Lung (tissue), 12 donors: ENCODE data around the gene ADAMTS7. TPM values are rescaled to one million over a fixed set of nuclear protein-coding genes. Genes with fewer than 3 reads are reported as not detected.
"Not testable (repeated sequence)": the region's sequence is repeated elsewhere in the genome, so short reads cannot be mapped to it uniquely, and the experiment has no call there.

Experiments
- ATAC-seq: fragments of 200-7000 bp; cut with Tn5 transposase; one replicate; pipeline ENCODE4 v1.9.1; 2020; ENCODE audit warnings: moderate number of reproducible peaks; ENCODE audit not compliant: insufficient read depth, low FRiP score
- DNase-seq, 3 donors: peaks; one replicate each; pipeline ENCODE4 v3.0.0-alpha.2; 2013 to 2017
- H3K27ac ChIP-seq, 2 donors: one replicate each; pipeline ENCODE4 v1.5.1; 2013; ENCODE audit warnings: mild to moderate bottlenecking in 2 of 2, moderate library complexity in 2 of 2, control low read depth in 1 of 2, inconsistent platforms in 1 of 2, low read depth in 1 of 2, low read length in 1 of 2
- H3K27me3 ChIP-seq, 3 donors: one replicate each; pipeline ENCODE4 v1.5.1; 2013; ENCODE audit warnings: low read length in 2 of 3; ENCODE audit not compliant: control insufficient read depth in 3 of 3, insufficient read depth in 3 of 3
- H3K36me3 ChIP-seq, 4 donors: one replicate each; pipeline ENCODE4 v1.5.1; 2013; ENCODE audit warnings: low read length in 4 of 4, mild to moderate bottlenecking in 1 of 4, moderate library complexity in 1 of 4; ENCODE audit not compliant: control insufficient read depth in 4 of 4, insufficient read depth in 4 of 4
- H3K4me1 ChIP-seq, 5 donors: one replicate each; pipeline ENCODE4 v1.5.1; 2013; ENCODE audit warnings: low read length in 5 of 5, mild to moderate bottlenecking in 2 of 5, moderate library complexity in 1 of 5; ENCODE audit not compliant: control insufficient read depth in 5 of 5, insufficient read depth in 5 of 5
- H3K4me3 ChIP-seq: one replicate; pipeline ENCODE4 v1.5.1; 2013; ENCODE audit warnings: mild to moderate bottlenecking, control low read depth, moderate library complexity
- H3K9ac ChIP-seq, 2 donors: one replicate each; pipeline ENCODE4 v1.5.1; 2013; ENCODE audit warnings: low read length in 2 of 2, control low read depth in 1 of 2; ENCODE audit not compliant: insufficient read depth in 1 of 2
- H3K9me3 ChIP-seq, 4 donors: one replicate each; pipeline ENCODE4 v1.5.1; 2013; ENCODE audit warnings: low read length in 3 of 4, mild to moderate bottlenecking in 1 of 4, moderate library complexity in 1 of 4; ENCODE audit not compliant: control insufficient read depth in 4 of 4, insufficient read depth in 3 of 4
- CTCF ChIP-seq: IDR thresholded peaks from 2 replicates; pipeline ENCODE4 v1.5.1; 2012; ENCODE audit warnings: mild to moderate bottlenecking; ENCODE audit errors: control extremely low read depth, extremely low read depth
- WGBS, 2 donors: extraction: QIAGEN DNeasy Blood & Tissue Kit; methylation state at CpG; one replicate each; pipeline ENCODE4 v1.1.7; 2013; 5-methylcytosine and 5-hydroxymethylcytosine counted together
- polyA plus RNA-seq, 2 donors: library from polyadenylated mRNA; stranded (reverse); fragments of 200-250 nt; gene quantifications; one replicate each; pipeline ENCODE4 v1.2.1, GENCODE V29; 2013
- total RNA-seq, 2 donors: library from RNA; depleted of rRNA in 1 of 2; stranded (reverse); fragments of >200 nt in 1 of 2; gene quantifications; one replicate each; pipeline ENCODE4 v1.2.1, GENCODE V29; 2014 to 2021
- donor health status: control.
- donor health status: control.
- donor health status: Bipolar disorder and iron deficiency.
- donor health status: healthy.
- donor health status: DM: yes; HTN: yes; CAD: no.

ADAMTS7 gene
- total and polyA plus RNA-seq, 4 donors = 3.3 to 13.1 (median 5.2) TPM

GRCh38 chr15:78762985-78763795, 48.1 kb downstream of the ADAMTS7 start:
- Histone ChIP-seq H3K9me3 (no peaks in the 10 kb centered on the region), H3K27ac (no peak overlapping the region), H3K27me3 (no peaks in the 10 kb centered on the region), H3K36me3 (no peaks in the 10 kb centered on the region), H3K9ac (no peak overlapping the region), H3K4me1 (peaks cover 0 to 24% (median 3%) of the 10 kb centered on the region in 5 donors), H3K4me3 (no peak overlapping the region)
- WGBS, 2 donors = 87 to 94% methylated on average over 29 of the region's 29 CpGs
- DNase-seq = no peak
- TF ChIP-seq CTCF = no peak
- no peak for ATAC-seq

- Histone ChIP-seq H3K27ac (peak overlapping the region in 1 of 2 donors; percentile 7), H3K4me1 (peaks cover 0 to 24% (median 3%) of the 10 kb centered on the region in 5 donors)
- H3K36me3 ChIP-seq, H3K9ac ChIP-seq, H3K27me3 ChIP-seq, H3K9me3 ChIP-seq, DNase-seq, ATAC-seq, H3K4me3 ChIP-seq: not testable (repeated sequence)
- WGBS, 2 donors = 82 to 92% methylated on average over 23 to 25 of the region's 25 CpGs
Measured at GRCh38 chr15:78762386-78762961, 48.8 kb downstream of the ADAMTS7 start.

- DNase-seq = no peak
- Histone ChIP-seq H3K9ac (no peak overlapping the region), H3K36me3 (no peaks in the 10 kb centered on the region), H3K4me3 (no peak overlapping the region), H3K9me3 (no peaks in the 10 kb centered on the region), H3K4me1 (peaks cover 0 to 28% (median 3%) of the 10 kb centered on the region in 5 donors), H3K27ac (no peak overlapping the region), H3K27me3 (no peaks in the 10 kb centered on the region)
- no peak for ATAC-seq
- TF ChIP-seq CTCF = no peak
- 80 to 91% methylated on average over 3 of the region's 3 CpGs for WGBS, 2 donors
Measured at GRCh38 chr15:78761891-78762385, 49.3 kb downstream of the ADAMTS7 start.

GRCh38 chr15:78761475-78761874, 49.8 kb downstream of the ADAMTS7 start:
- not testable (repeated sequence) for ATAC-seq, H3K4me3 ChIP-seq, H3K36me3 ChIP-seq, H3K27me3 ChIP-seq, H3K9ac ChIP-seq, H3K9me3 ChIP-seq
- DNase-seq = peak; percentile 40 to 60 (median 48)
- peak overlapping the region in 1 of 2 donors; percentile 61 for H3K27ac ChIP-seq
- WGBS, 2 donors = 26 to 39% methylated on average over 9 of the region's 9 CpGs
- peaks cover 0 to 31% (median 3%) of the 10 kb centered on the region in 5 donors for H3K4me1 ChIP-seq
